Activated gamma-delta T cell treated with Interleukin-2 at 50 U/mL for 16 hours (primary cell): Measurements from ENCODE around the gene STX11.
"Not testable (repeated sequence)": the region's sequence is repeated elsewhere in the genome, so short reads cannot be mapped to it uniquely, and the experiment has no call there.

Source experiments
- DNase-seq: peaks from one replicate; pipeline ENCODE4 v3.0.0-alpha.2; 2020

The STX11 gene

DNA sequence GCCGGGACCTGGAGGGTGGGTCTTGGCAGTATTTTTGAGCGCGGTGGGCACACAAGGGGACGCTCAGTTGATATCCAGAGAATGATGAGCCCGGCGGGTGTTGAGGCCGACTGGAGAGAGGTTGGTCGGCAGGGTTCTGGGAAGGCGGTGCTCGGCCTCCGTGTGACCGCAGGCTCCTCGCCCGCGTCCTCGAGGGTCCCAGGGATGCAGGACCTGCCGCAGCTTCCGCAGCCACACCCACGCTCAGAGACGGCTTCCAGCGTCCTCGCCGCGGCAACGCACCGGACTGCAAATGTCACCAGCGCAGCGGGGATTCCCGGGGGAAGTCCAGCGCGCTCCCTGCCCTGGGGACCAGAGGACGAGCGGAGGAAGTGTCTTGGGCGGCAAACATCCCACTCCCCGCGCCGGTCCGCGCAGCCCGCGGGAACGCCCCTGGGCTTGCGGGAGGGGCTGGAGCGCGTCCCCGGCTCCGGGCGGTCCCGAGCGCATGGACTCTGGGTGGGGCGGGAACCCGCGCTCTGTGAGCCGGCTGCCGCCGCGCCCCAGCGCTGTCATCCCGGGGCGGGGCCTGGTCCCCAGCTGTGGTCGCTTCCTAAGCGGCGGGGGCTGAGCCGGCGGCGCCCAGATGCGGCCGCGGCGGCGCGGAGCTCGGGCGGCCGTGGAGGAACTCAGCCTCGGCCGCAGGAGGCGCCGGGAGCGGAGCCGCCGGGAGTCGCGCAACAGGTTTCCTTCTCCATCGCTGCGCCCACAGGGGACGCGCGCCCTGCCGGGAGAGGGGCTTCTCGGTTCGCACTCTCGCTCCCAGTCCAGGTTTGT is at the start of gene STX11:
TSS of gene STX11 (plus strand) at position 624 of the 816 bp plus-strand sequence. CDS start 36,111 bp downstream, outside the sequence.
- DNase-seq = peak; percentile 55

DNA sequence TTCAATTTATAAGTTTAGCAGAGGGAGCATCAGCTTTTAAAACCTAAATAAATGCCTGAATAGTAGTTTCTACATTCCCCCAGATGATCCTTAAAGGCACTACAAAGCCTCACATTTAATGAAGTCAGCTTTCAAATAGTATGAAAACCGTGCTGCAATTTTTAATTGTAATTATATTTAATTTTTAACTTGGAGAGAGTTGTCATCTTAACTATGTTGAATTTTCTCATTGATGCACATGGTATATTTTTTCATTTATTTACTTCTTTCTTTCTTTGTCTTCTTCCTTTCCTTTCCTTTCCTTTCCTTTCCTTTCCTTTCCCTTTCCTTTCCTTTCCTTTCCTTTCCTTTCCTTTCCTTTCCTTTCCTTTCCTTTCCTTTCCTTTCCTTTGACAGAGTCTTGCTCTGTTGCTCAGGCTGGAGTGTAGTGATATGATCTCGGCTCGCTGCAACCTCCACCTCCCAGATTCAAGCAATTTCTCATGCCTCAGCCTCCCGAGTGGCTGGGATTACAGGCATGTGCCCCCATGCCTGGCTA is 47.2 kb upstream of the STX11 start:
- no peak for DNase-seq

DNA sequence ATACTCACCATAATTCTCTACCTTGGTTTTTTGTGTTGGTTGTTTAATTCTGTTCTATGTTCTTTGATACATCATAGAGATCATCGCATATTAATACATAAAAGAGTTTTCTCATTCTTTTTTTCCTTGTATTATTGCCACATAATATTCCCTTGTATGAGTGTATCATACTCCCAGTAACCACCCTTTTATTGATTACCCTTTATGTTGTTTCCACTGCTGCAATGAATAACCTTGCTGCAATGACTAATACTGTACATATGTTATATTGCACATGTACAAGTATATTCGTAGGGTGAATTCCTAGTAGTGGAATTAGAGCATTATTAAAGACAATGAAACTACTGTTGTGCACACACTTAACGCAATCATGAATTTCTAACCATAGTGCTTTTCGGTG is 45.8 kb upstream of the STX11 start:
- DNase-seq = no peak

DNA sequence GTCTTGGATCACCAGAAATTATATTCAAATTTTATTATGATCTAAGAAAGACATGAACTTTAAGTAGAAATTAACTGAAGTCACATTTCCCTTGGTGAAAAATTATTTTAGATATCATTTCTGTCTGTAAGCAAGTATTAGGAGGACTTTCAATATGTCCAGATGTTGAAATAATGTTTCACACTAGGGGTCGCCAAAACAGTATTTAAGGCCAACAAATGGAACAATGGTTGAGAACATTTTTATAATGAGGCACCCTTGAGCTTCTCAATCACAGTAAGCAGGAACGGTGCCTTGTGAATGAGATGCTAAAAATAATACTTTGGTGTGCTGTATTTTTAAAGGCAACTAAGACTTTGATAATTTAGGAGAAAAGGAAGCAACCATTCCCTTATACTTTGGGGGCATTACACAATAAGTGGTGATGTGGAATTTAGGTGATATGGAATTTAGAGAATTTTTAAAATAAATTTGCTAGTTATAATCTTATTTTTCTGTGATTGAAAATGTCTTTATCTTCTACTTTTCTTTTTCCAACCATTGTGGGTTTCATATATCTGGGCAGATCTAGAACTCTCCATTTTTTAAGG is 45.3 kb upstream of the STX11 start:
- DNase-seq = peak; percentile 33

DNA sequence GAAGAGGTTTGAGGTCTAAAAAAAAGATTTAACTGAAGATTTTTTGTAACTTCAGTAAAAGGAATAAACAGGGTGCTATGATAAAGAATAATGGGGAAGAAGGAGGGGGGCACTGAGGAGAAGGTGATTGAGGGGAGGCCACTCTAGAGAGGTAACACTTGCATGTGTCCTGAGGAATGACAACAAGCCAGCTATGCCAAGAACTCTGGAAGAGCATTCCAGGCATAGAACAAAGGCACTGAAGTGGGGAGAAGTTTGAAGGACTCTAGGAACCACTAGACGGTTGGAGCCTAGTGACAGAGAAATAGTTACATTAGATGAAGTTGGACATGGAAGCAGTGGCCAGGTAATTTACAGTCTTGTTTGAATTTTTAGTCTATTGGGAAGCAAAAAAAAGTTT is 44.1 kb upstream of the STX11 start:
- no peak for DNase-seq

- DNase-seq = no peak
Observed at GRCh38 chr6:144110210-144110609, 40.1 kb upstream of the STX11 start.

- no peak for DNase-seq
Observed at GRCh38 chr6:144113366-144113765, 37.0 kb upstream of the STX11 start.

DNA sequence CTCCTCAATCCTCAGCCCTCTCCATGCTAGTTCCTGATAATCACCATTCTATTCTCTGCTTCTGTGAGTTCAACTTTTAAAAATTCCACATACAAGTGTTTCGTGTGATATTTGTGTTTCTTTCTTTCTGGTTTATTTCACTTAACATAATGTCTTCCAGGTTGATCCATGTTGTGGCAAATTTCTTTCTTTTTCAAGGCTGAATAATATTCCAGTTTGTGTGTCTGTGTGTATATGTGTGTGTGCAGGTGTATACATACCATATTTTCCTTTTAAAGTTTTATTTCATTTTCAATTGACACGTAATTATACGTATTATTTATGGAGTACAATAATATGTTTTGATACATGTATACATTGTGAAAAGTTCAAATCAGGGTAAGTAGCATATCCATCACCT is 35.1 kb upstream of the STX11 start:
- no peak for DNase-seq

DNA sequence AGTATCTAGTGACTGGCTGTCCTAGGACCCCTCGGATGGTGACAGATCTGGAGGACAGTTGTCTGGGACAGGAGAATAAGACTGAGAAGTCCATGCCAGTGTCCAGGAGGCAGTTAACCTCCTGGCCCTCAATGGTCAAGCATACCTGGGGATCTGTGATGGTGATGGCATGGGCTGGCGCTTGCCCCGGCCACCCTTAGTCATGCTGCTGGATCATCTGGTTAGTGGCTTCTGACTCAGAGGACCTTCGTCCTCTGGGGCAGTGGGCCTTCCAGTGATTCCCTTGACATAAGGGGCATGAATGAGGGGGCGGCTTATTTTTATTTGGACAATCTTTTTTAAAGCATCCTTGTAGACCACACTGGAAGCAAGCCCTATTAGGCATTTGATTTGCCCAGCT is 30.9 kb upstream of the STX11 start:
- no peak for DNase-seq

DNA sequence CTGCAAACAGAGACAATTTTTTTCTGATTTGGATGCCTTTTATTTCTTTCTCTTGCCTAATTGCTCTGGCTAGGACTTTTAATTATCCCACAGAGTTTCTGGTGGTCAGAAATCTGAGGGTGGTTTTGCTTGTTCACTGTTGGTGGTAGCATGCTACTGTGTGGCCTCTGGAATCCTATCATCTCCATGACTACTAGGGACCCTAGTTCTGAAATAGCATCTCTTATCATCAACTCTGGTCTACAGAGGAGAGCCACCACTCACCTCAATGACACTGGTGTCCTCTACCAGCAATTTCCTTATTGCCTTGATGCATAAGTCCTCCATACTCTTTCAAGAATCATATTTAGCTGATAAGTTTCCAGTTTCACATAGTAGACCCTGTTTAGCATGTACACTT is 27.5 kb upstream of the STX11 start:
- DNase-seq = no peak

DNA sequence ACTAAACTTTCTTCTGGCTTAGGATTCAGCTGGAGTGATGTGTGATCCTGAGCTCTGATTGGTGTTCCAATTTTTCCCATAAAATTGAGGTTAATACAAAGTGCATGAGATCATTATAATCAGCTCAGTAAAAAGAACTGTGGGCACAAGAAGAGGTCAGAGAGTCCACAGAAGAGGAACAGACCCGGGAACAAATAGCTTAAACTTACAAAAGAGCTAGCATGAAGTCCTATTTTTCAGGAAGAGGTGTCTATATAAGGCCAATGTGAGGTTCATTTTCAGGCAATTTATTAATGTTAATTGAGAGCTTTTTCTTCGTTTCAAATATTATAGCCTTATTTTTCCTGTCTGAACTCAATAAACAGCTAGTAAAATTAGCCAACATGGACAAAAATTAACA is 26.9 kb upstream of the STX11 start:
- DNase-seq = no peak

GRCh38 chr6:144123836-144124235 is 26.5 kb upstream of the STX11 start:
- DNase-seq = no peak

DNA sequence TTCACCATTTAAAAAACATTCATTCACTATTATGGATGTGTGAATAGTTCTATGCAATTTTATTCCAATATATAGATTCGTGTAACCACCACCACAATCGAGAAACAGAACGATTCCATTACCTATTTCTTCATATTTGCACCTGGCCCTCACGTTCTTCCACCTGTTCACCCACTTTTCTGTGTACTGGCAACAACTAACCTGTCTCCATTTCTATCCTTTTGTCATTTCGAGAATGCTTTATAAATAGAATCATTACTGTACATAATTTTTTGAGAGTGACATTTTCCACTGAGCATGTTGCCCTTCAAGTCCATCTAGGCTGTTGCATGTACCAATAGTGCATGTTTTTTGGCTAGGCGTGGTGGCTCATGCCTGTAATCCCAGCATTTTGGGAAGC is 23.2 kb upstream of the STX11 start:
- DNase-seq = no peak

GRCh38 chr6:144129469-144129868 is 20.8 kb upstream of the STX11 start:
- no peak for DNase-seq

DNA sequence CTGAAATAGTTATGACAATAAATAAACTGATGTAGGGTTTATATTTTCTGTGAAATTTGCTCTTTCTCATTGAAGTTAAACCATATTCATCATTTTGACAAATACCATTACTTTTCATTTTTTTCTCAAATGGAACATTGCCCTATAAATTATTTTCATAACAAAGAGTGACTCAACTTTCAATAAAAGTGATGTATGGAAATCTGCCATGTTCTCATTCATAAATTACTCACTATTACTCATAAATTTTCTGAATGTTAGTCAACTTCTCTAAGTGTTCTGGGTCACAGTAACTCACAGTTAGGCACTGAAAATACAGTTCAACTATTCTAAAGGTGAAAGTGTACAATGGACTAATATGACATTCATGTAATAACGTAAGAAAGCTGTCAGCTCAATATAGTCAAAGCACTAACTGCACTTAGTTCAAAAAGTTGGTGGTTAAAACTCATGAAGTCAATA is 19.0 kb upstream of the STX11 start:
- DNase-seq = no peak

DNA sequence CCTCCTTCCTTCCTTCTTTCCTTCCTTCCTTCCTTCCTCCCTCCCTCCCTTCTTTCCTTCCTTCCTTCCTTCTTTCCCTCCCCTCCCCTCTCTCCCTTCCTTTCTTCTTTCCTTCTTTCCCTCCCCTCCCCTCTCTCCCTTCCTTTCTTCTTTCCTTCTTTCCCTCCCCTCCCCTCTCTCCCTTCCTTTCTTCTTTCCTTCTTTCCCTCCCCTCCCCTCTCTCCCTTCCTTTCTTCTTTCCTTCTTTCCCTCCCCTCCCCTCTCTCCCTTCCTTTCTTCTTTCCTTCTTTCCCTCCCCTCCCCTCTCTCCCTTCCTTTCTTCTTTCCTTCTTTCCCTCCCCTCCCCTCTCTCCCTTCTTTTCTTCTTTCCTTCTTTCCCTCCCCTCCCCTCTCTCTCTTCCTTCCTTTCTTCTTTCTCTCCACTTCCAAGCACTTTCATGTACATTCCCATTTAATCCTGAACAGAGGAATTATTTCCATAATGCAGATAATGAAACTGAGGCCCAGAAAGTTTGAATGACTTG is 18.1 kb upstream of the STX11 start:
- DNase-seq = not testable (repeated sequence)

GRCh38 chr6:144133225-144133821 is 17.0 kb upstream of the STX11 start:
- no peak for DNase-seq

DNA sequence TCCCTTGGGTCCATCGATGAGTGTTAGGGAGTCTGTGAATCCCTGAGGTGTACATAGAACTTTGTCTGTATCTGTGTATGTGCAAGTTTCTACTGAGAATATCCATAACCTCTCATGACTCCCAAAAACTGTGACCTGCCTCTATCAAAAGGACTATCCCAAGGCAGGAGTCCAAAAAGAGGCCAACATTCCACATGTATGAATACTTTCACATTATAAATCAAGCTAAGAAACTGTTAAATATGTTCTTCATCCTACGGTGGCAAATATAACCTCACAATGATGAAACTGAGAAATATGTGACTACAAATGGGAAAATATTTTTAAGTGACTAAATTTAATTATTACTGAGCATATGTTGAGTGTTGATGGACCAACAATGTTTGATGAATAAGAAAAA is 16.1 kb upstream of the STX11 start:
- no peak for DNase-seq

GRCh38 chr6:144134737-144135136 is 15.6 kb upstream of the STX11 start:
- no peak for DNase-seq

DNA sequence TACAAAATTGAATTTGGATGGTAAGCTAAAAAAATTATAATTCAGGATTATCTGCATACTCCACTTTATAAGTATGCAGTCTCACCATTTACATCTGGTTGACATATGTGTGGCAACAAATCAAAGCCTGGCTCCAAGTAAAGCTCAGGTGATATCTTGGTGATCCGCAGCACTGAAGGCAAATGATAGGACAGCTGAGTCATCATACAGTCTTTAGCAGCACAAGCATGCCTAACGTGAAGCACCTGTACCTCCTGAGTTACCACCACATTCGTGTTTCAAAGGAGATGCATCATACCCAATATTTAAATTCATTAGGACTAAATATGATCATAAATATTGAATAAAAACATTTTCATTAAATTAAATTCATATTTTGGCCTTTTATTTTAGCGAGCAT is 11.8 kb upstream of the STX11 start:
- DNase-seq = no peak

GRCh38 chr6:144139817-144140216 is 10.5 kb upstream of the STX11 start:
- DNase-seq = no peak

DNA sequence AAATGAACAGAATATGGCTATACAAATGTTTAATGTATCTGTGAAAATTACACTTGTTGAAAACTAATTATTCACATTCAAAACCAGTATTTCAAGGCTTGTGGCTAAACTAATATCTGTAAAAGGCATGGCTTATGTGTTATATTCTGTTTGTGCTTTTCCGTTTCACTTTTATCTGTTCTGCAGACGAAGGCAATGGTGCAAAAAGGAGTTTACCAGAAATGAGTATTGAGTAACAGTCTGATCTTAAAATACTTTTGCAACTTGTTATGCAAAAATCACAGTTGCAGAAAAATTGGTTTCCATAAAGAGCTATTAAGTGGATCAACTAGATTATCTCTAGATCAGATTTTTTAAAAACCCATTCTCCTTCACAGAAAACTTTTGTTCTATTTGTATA is 9.4 kb upstream of the STX11 start:
- no peak for DNase-seq

DNA sequence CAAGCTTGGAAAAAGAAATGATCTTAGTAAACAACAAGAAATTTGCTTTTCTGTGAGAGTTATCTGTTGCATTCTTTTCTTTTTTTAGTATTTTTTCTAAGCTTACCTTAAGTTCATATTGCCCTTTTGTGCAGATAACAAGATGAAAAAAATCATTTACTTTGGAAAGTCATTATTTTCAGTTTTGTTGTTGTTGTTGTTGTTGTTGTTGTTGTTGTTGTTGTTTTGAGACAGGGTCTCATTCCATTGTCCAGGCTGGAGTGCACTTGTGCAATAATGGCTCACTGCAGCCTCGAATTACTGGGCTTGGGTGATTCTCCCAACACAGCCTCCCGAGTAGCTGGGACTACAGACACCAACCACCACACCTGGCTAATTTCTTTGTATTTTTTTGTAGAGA is 8.8 kb upstream of the STX11 start:
- no peak for DNase-seq

DNA sequence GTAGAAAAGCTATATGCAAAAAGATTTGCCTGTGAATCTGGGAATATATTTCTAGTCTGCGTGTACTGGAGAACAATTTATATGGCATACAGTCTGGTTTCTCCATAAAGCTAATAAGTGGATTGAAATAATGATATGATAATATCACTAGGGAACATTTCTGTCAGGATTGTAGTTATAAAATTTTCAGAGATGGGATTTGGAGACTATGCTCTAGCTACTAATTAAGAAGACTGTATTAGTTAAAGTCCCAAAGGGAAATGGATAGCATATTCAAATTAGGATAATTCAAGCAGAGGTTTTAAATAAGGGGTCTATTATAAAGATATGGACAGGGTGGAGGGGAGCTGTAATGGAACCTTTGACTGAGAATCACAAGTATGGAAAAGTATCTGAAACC is 7.2 kb upstream of the STX11 start:
- no peak for DNase-seq
